GM13976 (cell line): ENCODE data around the gene COG8.
A peak's percentile ranks its signal among the peaks of the same experiment; 100 is the strongest.

Source experiments
- DNase-seq: peaks from one replicate; pipeline ENCODE4 v3.0.0; 2012; ENCODE audit warnings: low spot score
- CTCF ChIP-seq: IDR thresholded peaks from 2 replicates; pipeline ENCODE4 v1.5.1; 2012; ENCODE audit warnings: borderline replicate concordance, mild to moderate bottlenecking; ENCODE audit not compliant: insufficient read depth; ENCODE audit errors: extremely low read depth, missing control alignments, control extremely low read depth
- in situ Hi-C: fragments of 300-500 bp; cut with MboI; formaldehyde crosslinking; loops from one replicate; pipeline ENCODE4 v1.12.0; 2022; ENCODE audit warnings: low sequenced_read_pairs, mixed read lengths, inconsistent platforms; ENCODE audit not compliant: unreplicated experiment

COG8 gene

GRCh38 chr16:69334696-69335095 lies 4.7 kb downstream of the COG8 start:
- in situ Hi-C loops, result no loop called here
- DNase-seq, result no peak
- no peak for TF ChIP-seq CTCF

- DNase-seq, result peak; percentile 95
- in situ Hi-C loops, result no loop called here
- TF ChIP-seq CTCF, result peak; percentile 5
Observed at GRCh38 chr16:69330286-69331109, 8.9 kb downstream of the COG8 start, which contains the start of gene PDF. Gene PDF (minus strand): TSS chr16:69330588. CDS start chr16:69330570, 18 bp downstream.

GRCh38 chr16:69329369-69330285 lies 9.7 kb downstream of the COG8 start:
- in situ Hi-C loops, result no loop called here
- DNase-seq, result peak; percentile 74
- TF ChIP-seq CTCF, result no peak

GRCh38 chr16:69328854-69329316 lies 10.5 kb downstream of the COG8 start:
- in situ Hi-C loops, result no loop called here
- DNase-seq, result no peak
- TF ChIP-seq CTCF, result no peak

GRCh38 chr16:69327585-69328310 lies 11.6 kb downstream of the COG8 start:
- DNase-seq, result no peak
- TF ChIP-seq CTCF, result no peak

GRCh38 chr16:69326172-69326873 lies 13.0 kb downstream of the COG8 start:
- DNase-seq, result no peak
- TF ChIP-seq CTCF, result no peak
- in situ Hi-C loops, result no loop called here

More at GRCh38 chr16:69327585-69328310, 11.6 kb downstream of the COG8 start:
- in situ Hi-C loops, result no loop called here
